Left lung (tissue), 10 donors: ENCODE results near the gene GFY. TPM values are rescaled to one million over a fixed set of nuclear protein-coding genes. Genes with fewer than 3 reads are reported as not detected.
A peak's percentile ranks its signal among the peaks of the same experiment; 100 is the strongest.

Source experiments
- ATAC-seq: fragments of 200-7000 bp; cut with Tn5 transposase; one replicate; pipeline ENCODE4 v1.9.1; 2020; ENCODE audit warnings: moderate library complexity
- DNase-seq, 4 donors: peaks; one replicate each; pipeline ENCODE4 v3.0.0-alpha.2; 2013 to 2020
- H3K27ac ChIP-seq, 2 donors: fragments of 200-600 bp; sonication (generic) in 1 of 2; one replicate each; pipeline versions ENCODE4 v1.5.0 to v1.8.0; 2020 to 2021
- H3K27me3 ChIP-seq, 2 donors: fragments of 200-600 bp; sonication (generic) in 1 of 2; one replicate each; pipeline versions ENCODE4 v1.5.0 to v1.8.0; 2020 to 2021
- H3K36me3 ChIP-seq, 2 donors: fragments of 200-600 bp; sonication (generic) in 1 of 2; one replicate each; pipeline versions ENCODE4 v1.5.0 to v1.8.0; 2020 to 2021
- H3K4me1 ChIP-seq, 2 donors: fragments of 200-600 bp; one replicate each; pipeline ENCODE4 v1.8.0; 2021
- H3K4me3 ChIP-seq, 2 donors: fragments of 200-600 bp; sonication (generic) in 1 of 2; one replicate each; pipeline versions ENCODE4 v1.5.0 to v1.8.0; 2020 to 2021; ENCODE audit warnings: mild to moderate bottlenecking in 1 of 2
- H3K9me3 ChIP-seq, 2 donors: fragments of 200-600 bp; sonication (generic) in 1 of 2; one replicate each; pipeline versions ENCODE4 v1.5.0 to v1.8.0; 2020 to 2021
- intact Hi-C, 2 donors: fragments of 100-400 bp; cut with DNase I; formaldehyde crosslinking; loops; one replicate each; pipeline versions ENCODE4 v1.11.2 to v1.14.2; 2022
- polyA plus RNA-seq, 6 donors: library from polyadenylated mRNA; unstranded; fragments of 120-200 nt; gene quantifications; one replicate each; pipeline ENCODE4 v1.2.1, GENCODE V29; 2013; ENCODE audit not compliant: insufficient read length in 6 of 6
- total RNA-seq, 2 donors: library from RNA; stranded (reverse); fragmentation: NEBNext Ultra II Directional; extraction: Animal tissue kit (Norgen Biotek cat#: 25700); gene quantifications; one replicate each; pipeline ENCODE4 v1.2.1, GENCODE V29; 2021
- TF ChIP-seq, protein P1 (sequence below), 2 donors: fragments of 200-600 bp; sonication (generic) in 1 of 2; IDR thresholded peaks; one replicate each; pipeline versions ENCODE4 v1.5.0 to v1.8.0; 2021; ENCODE audit warnings: antibody characterized with exemption in 2 of 2
- donor health status: DM: no; HTN: yes; CAD: no.
- donor health status: DM: no; HTN: no; CAD: no.

GFY gene
- total and polyA plus RNA-seq, 8 donors = not detected

DNA sequence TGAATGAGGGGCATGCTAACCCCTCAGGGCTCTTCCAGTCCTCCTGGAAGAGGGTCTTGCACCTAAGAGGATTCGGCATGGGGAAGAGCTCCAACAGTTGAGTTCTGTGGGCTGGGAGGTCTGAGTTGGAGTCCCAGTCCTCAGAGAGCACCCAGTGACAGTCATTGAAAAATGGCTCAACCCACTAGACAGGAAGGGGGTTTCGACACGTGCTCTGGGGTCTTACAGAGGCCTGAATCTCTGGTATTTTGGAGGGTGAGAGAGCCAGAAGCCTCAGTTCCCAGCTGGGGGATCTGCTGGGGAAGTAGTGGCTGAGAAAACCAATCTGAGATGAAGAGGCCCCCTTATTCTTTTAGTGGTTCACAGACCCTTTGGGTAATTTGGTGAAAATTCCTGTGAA, 10.9 kb upstream of the GFY start:
- Histone ChIP-seq H3K36me3 (no peaks in the 10 kb centered on the region), H3K4me1 (peaks cover 0 to 8% of the 10 kb centered on the region in 2 donors), H3K27ac (no peak overlapping the region), H3K27me3 (peaks cover 0 to 38% of the 10 kb centered on the region in 2 donors), H3K9me3 (no peaks in the 10 kb centered on the region), H3K4me3 (no peak overlapping the region)
- DNase-seq = no peak
- no peak for ATAC-seq
- TF ChIP-seq, protein P1, sequence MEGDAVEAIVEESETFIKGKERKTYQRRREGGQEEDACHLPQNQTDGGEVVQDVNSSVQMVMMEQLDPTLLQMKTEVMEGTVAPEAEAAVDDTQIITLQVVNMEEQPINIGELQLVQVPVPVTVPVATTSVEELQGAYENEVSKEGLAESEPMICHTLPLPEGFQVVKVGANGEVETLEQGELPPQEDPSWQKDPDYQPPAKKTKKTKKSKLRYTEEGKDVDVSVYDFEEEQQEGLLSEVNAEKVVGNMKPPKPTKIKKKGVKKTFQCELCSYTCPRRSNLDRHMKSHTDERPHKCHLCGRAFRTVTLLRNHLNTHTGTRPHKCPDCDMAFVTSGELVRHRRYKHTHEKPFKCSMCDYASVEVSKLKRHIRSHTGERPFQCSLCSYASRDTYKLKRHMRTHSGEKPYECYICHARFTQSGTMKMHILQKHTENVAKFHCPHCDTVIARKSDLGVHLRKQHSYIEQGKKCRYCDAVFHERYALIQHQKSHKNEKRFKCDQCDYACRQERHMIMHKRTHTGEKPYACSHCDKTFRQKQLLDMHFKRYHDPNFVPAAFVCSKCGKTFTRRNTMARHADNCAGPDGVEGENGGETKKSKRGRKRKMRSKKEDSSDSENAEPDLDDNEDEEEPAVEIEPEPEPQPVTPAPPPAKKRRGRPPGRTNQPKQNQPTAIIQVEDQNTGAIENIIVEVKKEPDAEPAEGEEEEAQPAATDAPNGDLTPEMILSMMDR (IDR thresholded peaks at IDR 0.05) = no peak
- intact Hi-C loops = no loop called here

DNA sequence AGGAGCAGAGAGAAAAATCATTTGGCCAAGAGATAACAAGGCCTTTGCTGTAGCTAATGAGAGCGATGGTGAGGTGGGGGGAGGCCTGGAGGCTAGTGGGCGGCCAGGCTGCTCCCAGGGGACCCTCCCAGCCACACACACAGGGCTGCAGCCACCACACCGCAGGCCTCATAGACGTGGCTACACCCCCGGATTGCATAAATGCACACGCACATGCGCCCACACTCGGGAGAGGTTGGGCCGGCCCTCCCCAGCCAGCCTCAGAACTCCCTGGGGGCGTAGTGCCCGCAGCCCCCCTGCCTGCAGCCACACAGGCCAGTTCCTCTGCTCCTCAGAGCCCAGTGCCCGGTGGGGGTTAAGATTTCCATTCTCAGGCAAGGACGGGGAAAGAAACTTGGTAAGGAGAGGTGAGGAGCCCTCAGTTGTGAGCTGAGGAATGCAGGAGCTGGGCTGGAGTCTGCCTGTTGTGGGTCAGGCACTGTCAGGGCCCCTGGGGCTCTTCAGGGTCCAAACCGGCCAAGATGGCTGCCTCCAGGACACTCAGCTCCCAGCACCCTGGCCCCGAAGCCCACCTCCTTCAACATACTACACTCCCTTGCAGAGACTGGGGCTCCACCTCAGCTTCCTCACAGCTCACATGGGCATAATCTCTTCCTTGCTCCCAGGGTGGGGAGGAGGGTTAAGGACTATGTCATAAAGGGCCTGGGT, 9.9 kb upstream of the GFY start:
- H3K27me3 ChIP-seq = peaks cover 7 to 47% of the 10 kb centered on the region in 2 donors
- no peaks in the 10 kb centered on the region for H3K4me1 ChIP-seq
- intact Hi-C loops = no loop called here
- no peaks in the 10 kb centered on the region for H3K36me3 ChIP-seq
- DNase-seq (no peak), ATAC-seq (peak; percentile 22)
- H3K4me3 ChIP-seq = no peak overlapping the region
- TF ChIP-seq, protein P1 (IDR thresholded peaks at IDR 0.05) = no peak
- H3K27ac ChIP-seq = no peak overlapping the region
- H3K9me3 ChIP-seq = no peaks in the 10 kb centered on the region

DNA sequence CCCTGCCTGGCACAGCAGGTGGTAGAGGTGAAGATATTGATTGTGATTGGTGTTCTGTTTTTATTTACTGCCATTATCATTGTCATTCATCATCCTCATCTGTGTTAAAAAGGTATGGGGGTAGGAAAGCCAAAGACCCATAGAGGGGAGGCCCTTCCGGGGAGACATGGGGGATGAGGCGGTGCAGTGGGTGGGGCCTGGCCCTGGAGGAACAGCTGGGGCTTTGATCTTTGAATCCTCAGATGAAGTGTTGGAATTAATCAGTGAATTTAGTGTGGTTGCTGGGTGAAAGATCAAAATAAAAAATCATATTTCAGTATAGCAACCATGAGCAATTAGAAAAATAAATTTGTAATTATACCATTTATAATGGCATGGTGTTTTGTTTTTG, 9.4 kb upstream of the GFY start:
- Histone ChIP-seq H3K9me3 (no peaks in the 10 kb centered on the region), H3K4me1 (no peaks in the 10 kb centered on the region), H3K36me3 (no peaks in the 10 kb centered on the region), H3K4me3 (no peak overlapping the region), H3K27me3 (peaks cover 10 to 53% of the 10 kb centered on the region in 2 donors), H3K27ac (no peak overlapping the region)
- DNase-seq (no peak), ATAC-seq (no peak)
- intact Hi-C loops = no loop called here
- TF ChIP-seq, protein P1 (IDR thresholded peaks at IDR 0.05) = no peak

DNA sequence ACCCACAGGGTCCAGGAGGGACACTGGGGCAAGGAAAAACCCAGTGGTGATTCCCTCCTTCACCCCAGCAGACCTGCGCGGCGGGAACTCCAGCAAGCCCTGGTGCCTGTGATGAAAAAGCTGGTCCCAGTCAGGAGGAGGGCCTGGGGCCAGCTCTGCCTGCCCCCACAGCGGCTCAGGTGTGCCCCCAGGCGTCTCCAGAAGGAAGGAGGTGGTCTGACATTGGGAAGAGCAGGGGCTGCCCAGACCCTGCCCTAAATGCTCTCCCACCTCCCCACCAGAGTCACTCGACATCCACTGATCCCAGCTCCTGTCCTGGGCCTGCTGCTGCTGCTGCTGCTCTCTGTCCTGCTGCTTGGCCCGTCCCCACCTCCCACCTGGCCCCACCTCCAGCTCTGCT, 8.1 kb upstream of the GFY start:
- ATAC-seq (no peak), DNase-seq (no peak)
- intact Hi-C loops = no loop called here
- Histone ChIP-seq H3K27me3 (peaks cover 22 to 66% of the 10 kb centered on the region in 2 donors), H3K27ac (no peak overlapping the region), H3K4me1 (peaks cover 4 to 10% of the 10 kb centered on the region in 2 donors), H3K36me3 (no peaks in the 10 kb centered on the region), H3K9me3 (no peaks in the 10 kb centered on the region), H3K4me3 (no peak overlapping the region)
- TF ChIP-seq, protein P1 (IDR thresholded peaks at IDR 0.05) = no peak

DNA sequence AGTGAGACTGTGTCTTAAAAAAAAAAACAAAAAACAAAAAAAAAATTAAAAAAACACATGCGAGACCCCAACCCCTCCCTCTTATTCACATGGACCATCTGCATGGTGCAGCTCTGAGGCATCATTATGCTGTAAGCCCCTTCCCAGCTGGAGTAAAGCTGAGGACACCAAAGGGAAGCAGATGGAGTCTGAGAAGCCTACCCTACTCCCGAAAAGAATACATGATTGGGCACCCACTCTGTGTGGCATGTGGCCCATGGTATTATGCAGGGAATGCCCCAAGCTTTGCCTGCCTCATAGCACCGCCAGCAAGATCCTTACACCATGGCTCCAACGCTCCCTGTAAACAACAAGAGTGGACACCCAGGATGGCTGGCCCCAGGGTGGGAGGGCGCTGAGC, 6.7 kb upstream of the GFY start:
- Histone ChIP-seq H3K36me3 (no peaks in the 10 kb centered on the region), H3K27ac (no peak overlapping the region), H3K4me1 (peaks cover 7 to 22% of the 10 kb centered on the region in 2 donors), H3K9me3 (no peaks in the 10 kb centered on the region), H3K4me3 (no peak overlapping the region), H3K27me3 (peaks cover 37 to 80% of the 10 kb centered on the region in 2 donors)
- ATAC-seq (no peak), DNase-seq (no peak)
- TF ChIP-seq, protein P1 (IDR thresholded peaks at IDR 0.05) = no peak
- intact Hi-C loops = no loop called here
